Endothelial cell of umbilical vein (primary cell): Measurements from ENCODE around the gene NLRP8. TPM values are rescaled to one million over a fixed set of nuclear protein-coding genes. Genes with fewer than 3 reads are reported as not detected.

ENCODE experiments used
- BruUV-seq: library from RNA; stranded (reverse); fragments of 400-500 nt; replicated peaks from 2 replicates; lab custom pipeline; 2021; lab: Mats Ljungman, UMichigan
- CTCF ChIA-PET: fragments of 300-600, 350-600 bp; sonication (Branson Sonifier 250); formaldehyde crosslinking; loops from one replicate; lab custom pipeline; 2021; ENCODE audit warnings: antibody characterized with exemption, inconsistent platforms; lab: Charles Lee
- POLR2A ChIA-PET: fragments of 300-600, 350-600 bp; sonication (Branson Sonifier 250); formaldehyde crosslinking; loops from one replicate; lab custom pipeline; 2021; ENCODE audit warnings: antibody characterized with exemption, inconsistent platforms; lab: Charles Lee
- DNase-seq: peaks from one replicate; pipeline ENCODE4 v3.0.0-alpha.2; 2011; ENCODE audit warnings: low read depth, low spot score
- FAIRE-seq: peaks from 2 replicates; lab custom pipeline; 2011; peaks lifted over from hg19 to GRCh38; lab: Jason Lieb, UNC
- H2AFZ ChIP-seq: 2 replicates; pipeline ENCODE4 v1.6.0; 2012; ENCODE audit warnings: low read depth, low read length, control low read depth, inconsistent platforms
- H3K27ac ChIP-seq: 2 replicates; pipeline ENCODE4 v1.5.1; 2011; ENCODE audit warnings: low read depth, mild to moderate bottlenecking, control low read depth, low read length, moderate library complexity; ENCODE audit not compliant: insufficient read depth
- H3K27me3 ChIP-seq, 2 experiments: 2 replicates each; pipeline versions ENCODE4 v1.6.0 to v1.6.1; 2011; ENCODE audit warnings: low read length in 2 of 2, mixed read lengths in 1 of 2; ENCODE audit not compliant: control insufficient read depth in 2 of 2, insufficient read depth in 2 of 2
- H3K36me3 ChIP-seq, 2 experiments: 2 replicates in 1 of 2; 3 replicates in 1 of 2; pipeline ENCODE4 v1.5.1; 2011; ENCODE audit warnings: low read length in 2 of 2, mild to moderate bottlenecking in 1 of 2, moderate library complexity in 1 of 2; ENCODE audit not compliant: control insufficient read depth in 2 of 2, insufficient read depth in 2 of 2; ENCODE audit errors: extremely low read depth in 1 of 2
- H3K4me1 ChIP-seq: 3 replicates; pipeline ENCODE4 v1.5.1; 2011; ENCODE audit warnings: mild to moderate bottlenecking, low read length; ENCODE audit not compliant: control insufficient read depth, insufficient read depth; ENCODE audit errors: extremely low read depth
- H3K4me2 ChIP-seq: 2 replicates; pipeline ENCODE4 v1.6.1; 2011; ENCODE audit warnings: low read length, control low read depth, mixed read lengths; ENCODE audit not compliant: insufficient read depth
- H3K4me3 ChIP-seq, 3 experiments: fragments of 200-600 bp in 1 of 3; sonication (generic), shearing (Covaris generic) in 1 of 3; replicated peaks in 1 of 3; 2 replicates each; pipeline ENCODE4 v1.5.1; 2011 to 2016; ENCODE audit warnings: control low read depth in 3 of 3, low read length in 3 of 3, mild to moderate bottlenecking in 2 of 3, inconsistent platforms in 1 of 3, low read depth in 1 of 3, moderate library complexity in 1 of 3; ENCODE audit not compliant: insufficient read depth in 1 of 3
- H3K79me2 ChIP-seq: 2 replicates; pipeline ENCODE4 v1.6.0; 2012; ENCODE audit warnings: low read length, inconsistent platforms; ENCODE audit not compliant: control insufficient read depth, insufficient read depth
- H3K9ac ChIP-seq: replicated peaks from 2 replicates; pipeline ENCODE3; 2011; ENCODE audit warnings: low read length, control low read depth; ENCODE audit not compliant: insufficient read depth; ENCODE audit errors: extremely low read depth
- H3K9me1 ChIP-seq: replicated peaks from 3 replicates; pipeline ENCODE4 v1.6.0; 2011; ENCODE audit warnings: mild to moderate bottlenecking, low read length; ENCODE audit not compliant: control insufficient read depth, insufficient read depth; ENCODE audit errors: extremely low read depth
- H3K9me3 ChIP-seq: replicated peaks from 2 replicates; pipeline ENCODE4 v1.5.1; 2012; ENCODE audit warnings: low read length, inconsistent platforms; ENCODE audit not compliant: control insufficient read depth, insufficient read depth
- H4K20me1 ChIP-seq: replicated peaks from 2 replicates; pipeline ENCODE3; 2011; ENCODE audit warnings: mild to moderate bottlenecking, low read length; ENCODE audit not compliant: control insufficient read depth, insufficient read depth; ENCODE audit errors: extremely low read depth
- EZH2 ChIP-seq: IDR thresholded peaks from 2 replicates; pipeline ENCODE4 v1.6.1; 2012; ENCODE audit warnings: borderline replicate concordance, low read depth, mild to moderate bottlenecking, moderate library complexity, low read length, inconsistent platforms; ENCODE audit not compliant: severe bottlenecking
- FOS ChIP-seq: IDR thresholded peaks from 2 replicates; pipeline ENCODE4 v1.6.1; 2011; ENCODE audit warnings: mild to moderate bottlenecking, low read length, moderate library complexity, borderline replicate concordance; ENCODE audit not compliant: insufficient read depth
- GATA2 ChIP-seq: IDR thresholded peaks from 2 replicates; pipeline ENCODE4 v1.7.0; 2011; ENCODE audit warnings: low read depth, mild to moderate bottlenecking, moderate library complexity, mixed read lengths, low read length; ENCODE audit not compliant: insufficient read length, insufficient read depth
- JUN ChIP-seq: IDR thresholded peaks from 2 replicates; pipeline ENCODE4 v1.6.1; 2011; ENCODE audit warnings: borderline replicate concordance, low read depth; ENCODE audit not compliant: insufficient read length, insufficient read depth
- MYC ChIP-seq: IDR thresholded peaks from one replicate; pipeline ENCODE4 v1.6.1; 2011; ENCODE audit warnings: mild to moderate bottlenecking, low read depth, low read length
- POLR2A ChIP-seq: IDR thresholded peaks from 2 replicates; pipeline ENCODE4 v1.6.1; 2012; ENCODE audit warnings: low read depth, mild to moderate bottlenecking, control low read depth, low read length
- POLR2AphosphoS5 ChIP-seq: IDR thresholded peaks from 2 replicates; pipeline ENCODE4 v1.6.1; 2012; ENCODE audit warnings: low read depth, mild to moderate bottlenecking, control low read depth, low read length, moderate library complexity; ENCODE audit not compliant: insufficient read depth
- dilution Hi-C: fragments of 300-500 bp; cut with MboI; formaldehyde crosslinking; loops from one replicate; pipeline ENCODE4 v1.15.0; 2019; ENCODE audit warnings: low sequenced_read_pairs; ENCODE audit not compliant: extremely low pct_ligation_motif_present
- intact Hi-C: fragments of 100-400 bp; cut with micrococcal nuclease; formaldehyde crosslinking; loops from one replicate; pipeline ENCODE4 v1.10.0; 2022
- polyA plus RNA-seq, 4 experiments: library from polyadenylated mRNA; depleted of rRNA in 3 of 4; stranded (reverse) in 3 of 4; unstranded in 1 of 4; fragments of >200 nt; gene quantifications; 2 replicates each; pipeline versions ENCODE4 v1.2.1 to v1.2.3, GENCODE V29; 2011 to 2012; ENCODE audit warnings: missing spikeins in 1 of 4
- total RNA-seq: library from RNA; stranded (reverse); gene quantifications from 2 replicates; pipeline ENCODE4 v1.2.3, GENCODE V29; 2021
- TF ChIP-seq, protein P1 (sequence below): IDR thresholded peaks from 2 replicates; pipeline ENCODE4 v1.6.1; 2011; ENCODE audit not compliant: insufficient read depth, insufficient read length
- TF ChIP-seq, protein P2 (sequence below), 2 donors: IDR thresholded peaks; 1 replicate in 1 of 2; 2 replicates in 1 of 2; pipeline ENCODE4 v1.5.1; 2011; ENCODE audit warnings: low read length in 2 of 2, mild to moderate bottlenecking in 2 of 2, moderate library complexity in 2 of 2, control low read depth in 1 of 2, inconsistent platforms in 1 of 2, low read depth in 1 of 2; ENCODE audit not compliant: insufficient read depth in 1 of 2; ENCODE audit errors: extremely low read depth in 1 of 2

The NLRP8 gene
- total and polyA plus RNA-seq, 2 donors (not counting 3 experiments of a cell fraction or from before 2014, with no cell fraction given) = not detected

DNA sequence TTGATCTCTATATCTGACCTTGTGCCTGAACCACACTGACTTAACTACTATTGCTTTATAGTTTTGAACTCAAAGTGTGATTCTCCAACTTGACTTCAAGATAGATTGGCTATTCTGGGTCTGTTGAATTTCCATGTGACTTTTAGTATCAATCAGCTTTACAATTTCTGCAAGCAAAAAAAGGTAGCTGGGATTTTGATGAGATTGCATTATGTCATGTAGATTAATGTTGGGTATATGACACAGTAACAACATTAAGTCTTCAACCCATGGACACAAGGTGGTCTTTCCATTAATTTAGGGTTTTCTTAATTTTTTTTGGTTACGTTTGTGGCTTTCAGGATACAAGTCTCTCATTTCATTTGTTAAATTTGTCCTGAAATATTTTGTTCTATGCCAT, 67.1 kb downstream of the NLRP8 start:
- Histone ChIP-seq H3K4me2 (no peak overlapping the region), H3K4me3 (no peak overlapping the region), H3K9me1 (no peaks in the 10 kb centered on the region), H3K36me3 (no peaks in the 10 kb centered on the region), H3K9ac (no peak overlapping the region), H4K20me1 (no peaks in the 10 kb centered on the region), H2AFZ (no peak overlapping the region), H3K27me3 (no peaks in the 10 kb centered on the region), H3K79me2 (no peaks in the 10 kb centered on the region), H3K9me3 (peaks cover under 1% of the 10 kb centered on the region), H3K4me1 (no peaks in the 10 kb centered on the region), H3K27ac (no peak overlapping the region)
- no peak for DNase-seq
- FAIRE-seq = no peak
- POLR2A ChIA-PET = no interaction called here
- no peak for TF ChIP-seq EZH2
- no peak for TF ChIP-seq FOS
- no peak for TF ChIP-seq GATA2
- TF ChIP-seq, protein P1, sequence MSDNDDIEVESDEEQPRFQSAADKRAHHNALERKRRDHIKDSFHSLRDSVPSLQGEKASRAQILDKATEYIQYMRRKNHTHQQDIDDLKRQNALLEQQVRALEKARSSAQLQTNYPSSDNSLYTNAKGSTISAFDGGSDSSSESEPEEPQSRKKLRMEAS = no peak
- no peak for TF ChIP-seq POLR2AphosphoS5
- TF ChIP-seq, protein P2, sequence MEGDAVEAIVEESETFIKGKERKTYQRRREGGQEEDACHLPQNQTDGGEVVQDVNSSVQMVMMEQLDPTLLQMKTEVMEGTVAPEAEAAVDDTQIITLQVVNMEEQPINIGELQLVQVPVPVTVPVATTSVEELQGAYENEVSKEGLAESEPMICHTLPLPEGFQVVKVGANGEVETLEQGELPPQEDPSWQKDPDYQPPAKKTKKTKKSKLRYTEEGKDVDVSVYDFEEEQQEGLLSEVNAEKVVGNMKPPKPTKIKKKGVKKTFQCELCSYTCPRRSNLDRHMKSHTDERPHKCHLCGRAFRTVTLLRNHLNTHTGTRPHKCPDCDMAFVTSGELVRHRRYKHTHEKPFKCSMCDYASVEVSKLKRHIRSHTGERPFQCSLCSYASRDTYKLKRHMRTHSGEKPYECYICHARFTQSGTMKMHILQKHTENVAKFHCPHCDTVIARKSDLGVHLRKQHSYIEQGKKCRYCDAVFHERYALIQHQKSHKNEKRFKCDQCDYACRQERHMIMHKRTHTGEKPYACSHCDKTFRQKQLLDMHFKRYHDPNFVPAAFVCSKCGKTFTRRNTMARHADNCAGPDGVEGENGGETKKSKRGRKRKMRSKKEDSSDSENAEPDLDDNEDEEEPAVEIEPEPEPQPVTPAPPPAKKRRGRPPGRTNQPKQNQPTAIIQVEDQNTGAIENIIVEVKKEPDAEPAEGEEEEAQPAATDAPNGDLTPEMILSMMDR (IDR thresholded peaks at IDR 0.05; ENCODE audit: extremely low read depth in 1 of 2, insufficient read depth in 1 of 2, low read depth in 1 of 2, low read length in 2 of 2) = no peak
- no peak for TF ChIP-seq JUN
- no peak for TF ChIP-seq MYC
- no peak for TF ChIP-seq POLR2A
- intact Hi-C loops (no loop called here), dilution Hi-C loops (no loop called here)
- CTCF ChIA-PET = no interaction called here
- no TSS peak for BruUV-seq
